Natural killer cell treated with Interleukin-12 subunit alpha and Interleukin-12 subunit beta and Interleukin-15 and Interleukin-18, amount 100 ng/mL, for 72 hours (primary cell): Measurements from ENCODE around the gene MAD2L1BP. TPM values are rescaled to one million over a fixed set of nuclear protein-coding genes. Genes with fewer than 3 reads are reported as not detected.

Source experiments
- ATAC-seq, 2 donors: fragments of 150-1000 bp; cut with Tn5 transposase in 1 of 2; sonication (Bioruptor Pico), chemical (Tn5 transposase) in 1 of 2; 2 replicates each; pipeline ENCODE4 v1.10.0; 2021
- DNase-seq: peaks from one replicate; pipeline ENCODE4 v3.0.0; 2022; ENCODE audit warnings: low spot score
- H3K27ac Mint-ChIP-seq, 2 donors: 1 replicate in 1 of 2; 2 replicates in 1 of 2; pipeline ENCODE4 v1.8.0; 2022; ENCODE audit warnings: mixed read lengths in 2 of 2, mild to moderate bottlenecking in 1 of 2, moderate library complexity in 1 of 2
- H3K27me3 Mint-ChIP-seq, 2 donors: 1 replicate in 1 of 2; 2 replicates in 1 of 2; pipeline ENCODE4 v1.8.0; 2022; ENCODE audit warnings: mixed read lengths in 2 of 2
- H3K36me3 Mint-ChIP-seq: one replicate; pipeline ENCODE4 v1.8.0; 2022; ENCODE audit warnings: mixed read lengths
- H3K4me1 Mint-ChIP-seq, 2 donors: 1 replicate in 1 of 2; 2 replicates in 1 of 2; pipeline ENCODE4 v1.8.0; 2022; ENCODE audit warnings: low read depth in 2 of 2, mixed read lengths in 2 of 2, mild to moderate bottlenecking in 1 of 2
- H3K4me3 Mint-ChIP-seq: one replicate; pipeline ENCODE4 v1.8.0; 2022; ENCODE audit warnings: mixed read lengths
- H3K9me3 Mint-ChIP-seq: 2 replicates; pipeline ENCODE4 v1.8.0; 2022; ENCODE audit warnings: mixed read lengths
- total RNA-seq, 2 donors: library from RNA; stranded (reverse); gene quantifications; one replicate each; pipeline ENCODE4 v1.2.3, GENCODE V29; 2022

The MAD2L1BP gene
- total RNA-seq, 2 donors from 2014 or later = 37.1 to 39.7 TPM

- no peak for ATAC-seq
- no peak overlapping the region for H3K4me3 Mint-ChIP-seq
- no peak overlapping the region for H3K27ac Mint-ChIP-seq
- no peaks in the 10 kb centered on the region for H3K4me1 Mint-ChIP-seq
- no peaks in the 10 kb centered on the region for H3K27me3 Mint-ChIP-seq
- no peak for DNase-seq
- H3K36me3 Mint-ChIP-seq = peaks cover 5% of the 10 kb centered on the region
- H3K9me3 Mint-ChIP-seq = no peaks in the 10 kb centered on the region
These were observed 39.3 kb downstream of the MAD2L1BP start for GRCh38 chr6:43674921-43675320.

GRCh38 chr6:43676962-43677606 lies 41.4 kb downstream of the MAD2L1BP start:
- H3K36me3 Mint-ChIP-seq = peaks cover 5% of the 10 kb centered on the region
- no peak overlapping the region for H3K4me3 Mint-ChIP-seq

GRCh38 chr6:43677759-43678158 lies 42.1 kb downstream of the MAD2L1BP start:
- H3K4me3 Mint-ChIP-seq = no peak overlapping the region
- no peaks in the 10 kb centered on the region for H3K9me3 Mint-ChIP-seq
- ATAC-seq = no peak
- no peaks in the 10 kb centered on the region for H3K27me3 Mint-ChIP-seq
- H3K36me3 Mint-ChIP-seq = peaks cover 5% of the 10 kb centered on the region
- peaks cover 1 to 10% of the 10 kb centered on the region in 2 donors for H3K4me1 Mint-ChIP-seq
- DNase-seq = no peak
- no peak overlapping the region for H3K27ac Mint-ChIP-seq

More at GRCh38 chr6:43676962-43677606, 41.4 kb downstream of the MAD2L1BP start:
- H3K4me1 Mint-ChIP-seq = peaks cover 0 to 7% of the 10 kb centered on the region in 2 donors
- ATAC-seq (no peak), DNase-seq (no peak)
- H3K27ac Mint-ChIP-seq = no peak overlapping the region
- no peaks in the 10 kb centered on the region for H3K9me3 Mint-ChIP-seq
- no peaks in the 10 kb centered on the region for H3K27me3 Mint-ChIP-seq

- H3K36me3 Mint-ChIP-seq = peaks cover 5% of the 10 kb centered on the region
- no peaks in the 10 kb centered on the region for H3K9me3 Mint-ChIP-seq
- H3K4me1 Mint-ChIP-seq = peaks cover 7 to 13% of the 10 kb centered on the region in 2 donors
- no peaks in the 10 kb centered on the region for H3K27me3 Mint-ChIP-seq
- no peak overlapping the region for H3K4me3 Mint-ChIP-seq
- DNase-seq (no peak), ATAC-seq (no peak)
- H3K27ac Mint-ChIP-seq = no peak overlapping the region
These were observed 42.7 kb downstream of the MAD2L1BP start for GRCh38 chr6:43678341-43678740.

- ATAC-seq = no peak
- Mint-ChIP-seq H3K27me3 (no peaks in the 10 kb centered on the region), H3K4me3 (no peak overlapping the region), H3K27ac (no peak overlapping the region), H3K4me1 (peaks cover 11 to 19% of the 10 kb centered on the region in 2 donors), H3K9me3 (no peaks in the 10 kb centered on the region), H3K36me3 (peaks cover 5% of the 10 kb centered on the region)
- no peak for DNase-seq
These were observed 43.4 kb downstream of the MAD2L1BP start for GRCh38 chr6:43679057-43679456.

GRCh38 chr6:43680308-43681200 lies 44.9 kb downstream of the MAD2L1BP start:
- Mint-ChIP-seq H3K27me3 (no peaks in the 10 kb centered on the region), H3K4me3 (no peak overlapping the region), H3K36me3 (peaks cover 5% of the 10 kb centered on the region), H3K27ac (no peak overlapping the region), H3K9me3 (no peaks in the 10 kb centered on the region), H3K4me1 (peaks cover 19 to 23% of the 10 kb centered on the region in 2 donors)
- ATAC-seq = no peak
- no peak for DNase-seq

GRCh38 chr6:43681303-43681702 lies 45.7 kb downstream of the MAD2L1BP start:
- no peak for ATAC-seq

GRCh38 chr6:43682724-43683429 lies 47.2 kb downstream of the MAD2L1BP start:
- no peaks in the 10 kb centered on the region for H3K9me3 Mint-ChIP-seq
- no peak overlapping the region for H3K4me3 Mint-ChIP-seq
- DNase-seq = no peak
- no peak overlapping the region for H3K27ac Mint-ChIP-seq
- H3K36me3 Mint-ChIP-seq = peaks cover 4% of the 10 kb centered on the region
- no peaks in the 10 kb centered on the region for H3K27me3 Mint-ChIP-seq
- peaks cover 35 to 38% of the 10 kb centered on the region in 2 donors for H3K4me1 Mint-ChIP-seq
- ATAC-seq = no peak

More at GRCh38 chr6:43681303-43681702, 45.7 kb downstream of the MAD2L1BP start:
- no peak overlapping the region for H3K4me3 Mint-ChIP-seq
- DNase-seq = no peak
- no peaks in the 10 kb centered on the region for H3K9me3 Mint-ChIP-seq
- H3K36me3 Mint-ChIP-seq = peaks cover 5% of the 10 kb centered on the region
- H3K27me3 Mint-ChIP-seq = no peaks in the 10 kb centered on the region
- H3K4me1 Mint-ChIP-seq = peaks cover 23 to 26% of the 10 kb centered on the region in 2 donors
- H3K27ac Mint-ChIP-seq = no peak overlapping the region

GRCh38 chr6:43683708-43684455 lies 48.2 kb downstream of the MAD2L1BP start:
- H3K27ac Mint-ChIP-seq = no peak overlapping the region
- no peak overlapping the region for H3K4me3 Mint-ChIP-seq
- ATAC-seq = no peak
- no peaks in the 10 kb centered on the region for H3K27me3 Mint-ChIP-seq
- H3K9me3 Mint-ChIP-seq = no peaks in the 10 kb centered on the region
- H3K4me1 Mint-ChIP-seq = peaks cover 41 to 43% of the 10 kb centered on the region in 2 donors
- peaks cover 4% of the 10 kb centered on the region for H3K36me3 Mint-ChIP-seq
- DNase-seq = no peak

- Mint-ChIP-seq H3K4me3 (peak overlapping the region; percentile 95), H3K9me3 (no peaks in the 10 kb centered on the region), H3K27me3 (peaks cover 0 to 3% of the 10 kb centered on the region in 2 donors), H3K27ac (peak overlapping the region; percentile 79 to 91), H3K4me1 (peaks cover 36 to 41% of the 10 kb centered on the region in 2 donors), H3K36me3 (peaks cover 4% of the 10 kb centered on the region)
- DNase-seq (no peak), ATAC-seq (peak in 1 of 2 donors; percentile 17)
These were observed 51.4 kb downstream of the MAD2L1BP start for GRCh38 chr6:43687079-43687436.

GRCh38 chr6:43687437-43688347 lies 52.1 kb downstream of the MAD2L1BP start, which contains the start of gene MRPS18A:
MRPS18A (minus strand) TSS chr6:43687791; CDS start chr6:43687779, 12 bp downstream.
- Mint-ChIP-seq H3K9me3 (no peaks in the 10 kb centered on the region), H3K4me1 (peaks cover 34 to 41% of the 10 kb centered on the region in 2 donors), H3K36me3 (peaks cover 4% of the 10 kb centered on the region), H3K4me3 (peak within 1 kb of the TSS; percentile 95), H3K27ac (peak within 1 kb of the TSS; percentile 79 to 91), H3K27me3 (peaks cover 0 to 3% of the 10 kb centered on the region in 2 donors)
- DNase-seq (peak; percentile 87), ATAC-seq (peak; percentile 98)

GRCh38 chr6:43689421-43689820 lies 53.8 kb downstream of the MAD2L1BP start:
- Mint-ChIP-seq H3K27ac (no peak overlapping the region), H3K4me3 (no peak overlapping the region), H3K9me3 (no peaks in the 10 kb centered on the region), H3K36me3 (peaks cover 4% of the 10 kb centered on the region), H3K4me1 (peaks cover 23 to 26% of the 10 kb centered on the region in 2 donors), H3K27me3 (peaks cover 0 to 3% of the 10 kb centered on the region in 2 donors)
- ATAC-seq = no peak
- no peak for DNase-seq
